ES-I3 (cell line): ENCODE data around the gene PHLPP1.

Source experiments
- H3K36me3 ChIP-seq: 2 replicates; pipeline ENCODE4 v1.6.1; 2013; ENCODE audit warnings: mild to moderate bottlenecking, low read length, control low read depth, moderate library complexity; ENCODE audit not compliant: insufficient read depth
- H3K4me1 ChIP-seq: 2 replicates; pipeline ENCODE4 v1.6.1; 2013; ENCODE audit warnings: mild to moderate bottlenecking, control low read depth, low read length; ENCODE audit not compliant: insufficient read depth
- H3K9ac ChIP-seq: 2 replicates; pipeline ENCODE4 v1.6.1; 2013; ENCODE audit warnings: low read depth, mild to moderate bottlenecking, low read length, moderate library complexity
- H3K9me3 ChIP-seq: 2 replicates; pipeline ENCODE4 v1.6.1; 2013; ENCODE audit warnings: mild to moderate bottlenecking, low read length, moderate library complexity; ENCODE audit not compliant: control insufficient read depth, insufficient read depth

PHLPP1 gene

DNA sequence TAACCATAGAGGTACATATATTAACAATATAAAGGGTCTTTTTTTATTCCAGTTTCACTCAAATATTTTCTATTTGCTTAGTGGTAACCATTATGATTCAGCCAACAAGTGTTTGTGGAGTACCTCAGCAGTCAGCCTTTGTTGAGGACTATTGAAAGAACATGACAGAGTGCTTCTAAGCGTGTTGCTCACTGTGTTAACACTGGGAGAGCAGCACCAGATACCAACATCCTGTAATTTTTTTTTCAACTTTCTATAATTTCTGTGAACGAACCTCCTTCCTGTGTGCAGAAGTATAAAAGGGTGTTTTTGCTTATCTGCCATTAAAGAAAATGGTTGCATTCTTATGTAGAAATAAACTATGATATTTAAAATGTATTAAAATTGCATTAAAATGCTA lies 239.0 kb downstream of the PHLPP1 start:
- Histone ChIP-seq H3K9ac (no peak overlapping the region), H3K4me1 (peaks cover 8% of the 10 kb centered on the region; the same call in 1 of the 2 replicates), H3K36me3 (peaks cover 12% of the 10 kb centered on the region)

DNA sequence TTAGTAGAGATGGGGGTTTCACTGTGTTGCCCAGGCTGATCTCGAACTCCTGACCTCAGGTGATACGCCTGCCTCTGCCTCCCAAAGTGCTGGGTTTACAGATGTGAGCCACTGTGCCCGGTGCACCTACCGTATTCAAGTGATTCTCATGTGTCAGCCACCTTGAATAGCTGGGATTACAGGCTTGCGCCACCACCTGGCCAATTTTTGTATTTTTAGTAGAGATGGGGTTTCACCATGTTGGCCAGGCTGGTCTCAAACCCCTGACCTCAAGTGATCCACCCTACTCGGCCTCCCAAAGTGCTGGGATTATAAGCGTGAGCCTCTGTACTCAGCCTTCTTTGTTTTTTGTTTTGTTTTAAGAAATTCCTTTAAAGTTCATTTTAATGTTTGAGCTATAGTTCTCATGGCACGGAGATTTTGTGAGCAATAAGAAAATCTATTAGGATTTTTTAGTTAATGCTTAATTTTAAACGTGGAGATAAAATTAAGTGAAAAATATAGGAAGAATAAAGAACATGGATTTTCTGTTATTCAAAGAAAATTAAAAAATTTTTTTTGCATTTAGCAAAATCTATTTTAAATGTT lies 242.6 kb downstream of the PHLPP1 start:
- Histone ChIP-seq H3K36me3 (peaks cover 12% of the 10 kb centered on the region), H3K4me1 (peaks cover 10% of the 10 kb centered on the region; the same call in 1 of the 2 replicates)

More for the DNA sequence above, 239.0 kb downstream of the PHLPP1 start:
- no peaks in the 10 kb centered on the region for H3K9me3 ChIP-seq

DNA sequence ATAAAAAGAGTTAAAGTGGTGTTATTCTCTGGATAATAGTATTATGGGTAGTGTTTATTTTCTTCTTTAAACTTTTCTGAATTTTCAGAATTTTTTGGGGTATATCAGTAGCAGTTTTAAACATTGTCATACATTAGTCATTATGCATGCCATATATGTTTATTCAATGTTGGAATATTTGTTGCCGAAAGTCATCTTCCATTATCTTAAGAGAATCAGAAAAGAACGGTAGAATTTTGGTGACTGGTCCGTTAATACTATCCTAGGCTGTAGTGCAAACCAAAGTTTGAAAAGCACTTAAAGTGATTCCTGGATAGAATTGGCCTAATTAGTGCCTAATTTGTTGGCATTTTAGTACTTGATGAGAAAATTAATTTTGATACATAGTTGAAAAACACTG lies 244.1 kb downstream of the PHLPP1 start:
- Histone ChIP-seq H3K4me1 (0 out of 2 replicates have a peak, but pooled peaks cover 5% of the 10 kb centered on the region), H3K36me3 (peaks cover 16% of the 10 kb centered on the region), H3K9ac (no peak overlapping the region)

More for the DNA sequence above, 242.6 kb downstream of the PHLPP1 start:
- no peaks in the 10 kb centered on the region for H3K9me3 ChIP-seq
- H3K9ac ChIP-seq, result no peak overlapping the region

DNA sequence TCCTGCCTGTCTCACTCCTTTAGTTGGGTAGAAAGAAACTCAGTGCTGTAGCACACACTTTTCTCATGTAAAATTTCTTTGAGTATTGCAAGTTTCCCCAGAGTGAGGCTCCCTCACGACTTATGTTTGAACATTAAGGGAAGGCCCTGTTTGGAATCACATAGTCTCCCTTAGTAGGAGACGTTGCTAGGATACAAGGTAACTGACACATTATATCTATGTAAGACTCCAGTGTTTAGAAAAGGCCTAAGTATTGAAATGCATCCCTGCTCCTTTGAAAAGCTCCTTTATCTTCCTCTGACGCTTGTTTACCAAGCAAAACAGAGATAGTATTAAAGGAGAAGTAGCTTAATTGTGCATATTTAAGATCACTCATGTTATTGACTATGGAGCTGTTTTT lies 248.2 kb downstream of the PHLPP1 start:
- Histone ChIP-seq H3K4me1 (0 out of 2 replicates have a peak, but pooled peaks cover 5% of the 10 kb centered on the region), H3K9ac (no peak overlapping the region), H3K36me3 (peaks cover 9% of the 10 kb centered on the region), H3K9me3 (no peaks in the 10 kb centered on the region)

More for the DNA sequence above, 244.1 kb downstream of the PHLPP1 start:
- H3K9me3 ChIP-seq, result no peaks in the 10 kb centered on the region

DNA sequence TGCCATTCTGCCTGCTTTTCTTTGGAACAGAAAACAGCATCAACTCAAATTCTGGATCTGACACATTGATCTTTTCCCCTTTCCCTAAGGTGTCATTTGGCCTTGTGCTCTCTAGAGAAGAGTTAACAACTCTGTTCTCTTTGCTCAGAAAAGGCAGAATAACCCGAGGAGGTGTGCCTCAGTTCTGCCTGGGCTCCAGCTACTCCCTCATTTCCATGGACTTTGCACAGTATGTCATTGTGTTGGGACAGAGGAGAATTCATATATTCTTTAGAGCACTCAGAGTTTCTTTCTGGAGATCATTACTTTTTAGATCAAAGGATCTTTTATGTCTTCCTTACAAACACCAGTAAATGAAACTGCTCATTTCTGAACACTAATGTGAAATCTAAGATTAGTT lies 249.1 kb downstream of the PHLPP1 start:
- Histone ChIP-seq H3K9ac (no peak overlapping the region), H3K4me1 (0 out of 2 replicates have a peak, but pooled peaks cover 5% of the 10 kb centered on the region), H3K36me3 (peaks cover 6% of the 10 kb centered on the region), H3K9me3 (no peaks in the 10 kb centered on the region)

DNA sequence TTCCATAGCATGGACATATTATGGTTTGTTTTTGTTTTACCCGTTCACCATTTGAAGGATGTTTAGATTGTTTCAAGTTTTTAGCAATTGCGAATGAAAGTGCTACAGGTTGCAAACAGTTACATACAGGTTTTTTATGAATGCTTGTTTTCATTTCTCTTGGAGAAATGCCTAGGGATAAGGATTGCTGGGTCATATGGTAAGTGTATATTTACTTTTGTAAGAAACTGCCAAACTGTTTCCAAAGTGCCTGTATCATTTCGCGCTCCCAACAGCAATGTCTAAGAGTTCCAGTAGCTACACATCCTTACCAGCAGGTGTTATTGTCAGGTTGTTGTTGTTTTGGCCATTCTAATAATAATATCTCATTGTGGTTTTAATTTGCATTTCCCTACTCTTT lies 251.7 kb downstream of the PHLPP1 start:
- peaks cover 6% of the 10 kb centered on the region for H3K36me3 ChIP-seq
- H3K9ac ChIP-seq, result no peak overlapping the region
- H3K9me3 ChIP-seq, result no peaks in the 10 kb centered on the region
- peaks cover 6% of the 10 kb centered on the region; the same call in 1 of the 2 replicates for H3K4me1 ChIP-seq

DNA sequence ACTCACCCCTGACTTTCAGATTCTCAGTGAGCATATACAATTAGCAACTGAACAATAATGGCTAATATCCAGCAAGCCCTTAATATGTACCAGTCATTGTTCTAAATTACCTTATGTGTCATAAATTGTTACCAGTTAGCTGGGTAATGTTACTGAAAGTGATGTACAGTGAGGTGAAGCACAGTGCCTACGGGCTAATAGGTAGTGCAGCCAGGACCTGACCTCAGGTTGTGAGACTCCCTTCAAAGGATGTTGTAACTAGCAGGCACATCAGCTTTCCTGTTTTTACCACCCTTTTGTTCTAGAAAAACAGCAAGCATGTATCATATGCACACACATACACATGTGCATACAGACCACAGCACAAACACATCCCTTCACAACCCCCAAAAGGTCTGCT lies 258.3 kb downstream of the PHLPP1 start:
- H3K4me1 ChIP-seq, result peaks cover 6% of the 10 kb centered on the region
- no peak overlapping the region for H3K9ac ChIP-seq
- H3K36me3 ChIP-seq, result peaks cover 14% of the 10 kb centered on the region
- no peaks in the 10 kb centered on the region for H3K9me3 ChIP-seq

DNA sequence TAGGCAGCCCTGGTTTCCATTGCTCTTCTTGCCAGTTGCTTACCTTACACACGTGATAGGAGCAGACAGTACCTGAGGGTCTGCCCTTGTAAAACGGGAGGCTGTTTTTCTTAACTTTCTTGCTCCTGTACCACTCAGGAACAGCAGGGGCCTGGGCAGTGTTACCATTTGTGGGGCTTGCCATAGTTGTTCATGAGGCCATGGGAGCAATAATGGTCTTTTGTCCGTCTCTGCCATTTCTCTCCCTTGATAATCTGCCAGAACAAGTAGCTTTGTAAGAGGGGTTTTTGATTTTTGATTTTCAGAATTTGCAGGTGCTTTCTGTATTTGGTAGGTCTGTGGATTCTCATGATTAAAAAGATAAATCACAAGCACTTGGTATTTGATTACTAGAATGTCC lies 259.0 kb downstream of the PHLPP1 start:
- H3K36me3 ChIP-seq, result peaks cover 18% of the 10 kb centered on the region
- no peak overlapping the region for H3K9ac ChIP-seq
- H3K9me3 ChIP-seq, result no peaks in the 10 kb centered on the region
- peaks cover 6% of the 10 kb centered on the region for H3K4me1 ChIP-seq

DNA sequence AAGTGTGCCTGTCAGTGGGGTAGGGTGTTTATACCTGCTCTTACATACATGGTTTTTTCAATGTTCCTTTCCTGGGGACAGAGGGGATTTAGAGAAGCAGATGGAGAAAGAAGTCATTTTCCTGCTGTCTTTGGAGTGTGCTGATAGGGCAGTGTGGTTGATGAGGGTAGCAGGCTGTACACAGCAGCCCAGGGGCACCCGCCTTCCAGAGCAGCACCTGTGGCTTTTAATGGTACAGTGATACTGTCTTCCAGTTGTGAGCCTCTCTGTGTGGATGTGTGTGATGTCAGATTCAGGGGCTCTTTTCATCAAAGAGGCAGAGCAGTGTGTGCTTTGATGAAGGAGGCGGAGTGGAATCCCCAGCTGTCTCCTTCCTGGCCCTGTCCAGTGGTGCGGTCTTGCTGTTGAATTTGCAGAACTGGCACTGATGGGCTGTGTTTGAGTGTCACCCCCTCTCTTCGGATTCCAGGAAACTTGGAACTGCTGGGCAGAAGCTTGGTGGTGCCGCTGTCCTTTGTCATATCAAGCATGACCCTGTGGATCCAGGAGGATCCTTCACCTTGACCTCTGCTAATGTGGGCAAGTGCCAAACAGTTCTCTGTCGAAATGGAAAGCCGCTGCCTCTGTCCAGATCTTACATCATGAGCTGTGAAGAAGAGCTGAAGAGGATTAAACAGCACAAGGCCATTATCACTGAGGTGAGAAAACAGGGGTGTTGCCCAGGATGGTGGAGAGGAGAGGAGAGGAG lies 259.8 kb downstream of the PHLPP1 start:
- Histone ChIP-seq H3K9ac (no peak overlapping the region), H3K36me3 (peaks cover 18% of the 10 kb centered on the region), H3K4me1 (peaks cover 6% of the 10 kb centered on the region)

DNA sequence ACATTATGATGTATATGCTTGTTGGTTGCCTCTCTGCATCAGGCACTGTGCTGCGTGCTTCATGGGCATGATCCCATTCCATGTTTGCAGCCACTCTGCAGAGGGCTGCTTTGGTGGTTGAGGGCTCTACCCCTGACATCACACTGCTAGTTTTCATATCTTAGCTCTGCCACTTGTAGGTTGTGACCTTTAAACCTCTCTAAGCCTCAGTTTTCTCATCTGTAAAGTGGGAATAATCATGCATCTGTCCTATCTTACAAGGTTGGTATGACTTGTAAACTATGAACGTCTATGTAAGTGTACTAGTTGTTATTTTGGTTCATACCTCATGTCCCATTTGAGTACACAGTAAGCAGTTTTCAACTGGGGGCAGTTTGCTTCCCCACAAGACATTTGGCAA lies 260.4 kb downstream of the PHLPP1 start:
- H3K9ac ChIP-seq, result no peak overlapping the region

More for the DNA sequence above, 259.8 kb downstream of the PHLPP1 start:
- H3K9me3 ChIP-seq, result no peaks in the 10 kb centered on the region

DNA sequence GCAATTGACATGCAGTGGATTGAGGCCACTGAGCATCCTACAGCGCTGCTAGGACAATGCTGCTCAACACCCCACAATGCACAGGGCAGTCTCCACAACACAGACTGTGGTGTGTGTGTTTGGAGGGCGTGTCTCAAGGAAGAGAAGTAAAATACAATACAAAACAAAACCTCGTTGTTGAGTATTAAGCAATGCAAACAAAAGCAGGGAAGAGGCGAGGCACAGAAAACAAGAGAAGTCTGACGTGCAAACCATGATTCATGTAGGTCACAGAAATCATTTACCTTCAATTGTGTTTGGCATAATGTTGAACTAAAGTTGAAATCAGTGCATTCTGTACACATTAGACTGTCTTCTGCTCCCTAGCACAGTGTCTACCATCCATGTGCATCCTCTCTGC lies 260.9 kb downstream of the PHLPP1 start:
- H3K36me3 ChIP-seq, result peaks cover 18% of the 10 kb centered on the region

More for the DNA sequence above, 260.4 kb downstream of the PHLPP1 start:
- no peaks in the 10 kb centered on the region for H3K9me3 ChIP-seq
- peaks cover 6% of the 10 kb centered on the region for H3K4me1 ChIP-seq
- H3K36me3 ChIP-seq, result peaks cover 18% of the 10 kb centered on the region

DNA sequence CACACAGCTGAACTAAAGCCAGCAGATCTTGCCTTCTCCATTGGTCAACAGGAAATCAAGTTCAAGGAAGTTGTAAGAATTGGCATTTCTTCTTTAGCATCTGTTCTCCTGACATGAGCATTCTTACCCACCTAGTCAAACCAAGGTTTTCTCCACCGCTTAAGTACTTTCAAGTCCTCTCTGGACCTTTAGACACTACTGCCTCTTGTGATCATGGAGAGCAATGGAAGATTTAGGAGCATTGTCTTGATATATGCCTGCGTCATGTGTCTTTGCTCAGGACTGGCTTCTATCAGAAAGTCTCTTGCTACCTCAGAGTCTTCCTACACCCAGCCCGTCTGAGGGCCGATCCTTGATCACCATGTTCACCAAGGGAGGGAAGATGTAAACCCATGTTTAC lies 262.2 kb downstream of the PHLPP1 start:
- H3K4me1 ChIP-seq, result peaks cover 2% of the 10 kb centered on the region
- peaks cover 14% of the 10 kb centered on the region for H3K36me3 ChIP-seq
- no peak overlapping the region for H3K9ac ChIP-seq
- H3K9me3 ChIP-seq, result no peaks in the 10 kb centered on the region

More for the DNA sequence above, 260.9 kb downstream of the PHLPP1 start:
- no peak overlapping the region for H3K9ac ChIP-seq
- peaks cover 6% of the 10 kb centered on the region for H3K4me1 ChIP-seq
- no peaks in the 10 kb centered on the region for H3K9me3 ChIP-seq

DNA sequence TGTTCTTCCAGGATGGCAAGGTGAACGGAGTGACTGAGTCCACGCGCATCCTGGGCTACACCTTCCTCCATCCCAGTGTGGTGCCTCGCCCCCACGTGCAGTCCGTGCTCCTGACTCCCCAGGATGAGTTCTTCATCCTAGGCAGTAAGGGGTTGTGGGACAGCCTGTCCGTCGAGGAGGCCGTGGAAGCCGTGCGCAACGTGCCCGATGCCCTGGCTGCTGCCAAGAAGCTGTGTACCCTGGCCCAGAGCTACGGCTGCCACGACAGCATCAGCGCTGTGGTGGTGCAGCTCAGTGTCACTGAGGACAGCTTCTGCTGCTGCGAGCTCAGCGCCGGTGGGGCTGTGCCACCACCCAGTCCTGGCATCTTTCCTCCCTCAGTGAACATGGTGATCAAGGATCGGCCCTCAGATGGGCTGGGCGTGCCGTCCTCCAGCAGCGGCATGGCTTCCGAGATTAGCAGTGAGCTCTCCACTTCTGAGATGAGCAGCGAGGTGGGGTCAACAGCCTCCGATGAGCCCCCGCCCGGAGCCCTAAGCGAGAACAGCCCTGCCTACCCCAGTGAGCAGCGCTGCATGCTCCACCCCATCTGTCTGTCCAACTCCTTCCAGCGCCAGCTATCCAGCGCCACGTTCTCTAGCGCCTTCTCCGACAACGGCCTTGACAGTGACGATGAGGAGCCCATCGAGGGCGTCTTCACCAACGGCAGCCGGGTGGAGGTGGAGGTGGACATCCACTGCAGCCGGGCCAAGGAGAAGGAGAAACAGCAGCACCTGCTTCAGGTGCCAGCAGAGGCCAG lies 263.1 kb downstream of the PHLPP1 start:
- Histone ChIP-seq H3K9me3 (no peaks in the 10 kb centered on the region), H3K36me3 (peaks cover 12% of the 10 kb centered on the region), H3K4me1 (no peaks in the 10 kb centered on the region), H3K9ac (no peak overlapping the region)

DNA sequence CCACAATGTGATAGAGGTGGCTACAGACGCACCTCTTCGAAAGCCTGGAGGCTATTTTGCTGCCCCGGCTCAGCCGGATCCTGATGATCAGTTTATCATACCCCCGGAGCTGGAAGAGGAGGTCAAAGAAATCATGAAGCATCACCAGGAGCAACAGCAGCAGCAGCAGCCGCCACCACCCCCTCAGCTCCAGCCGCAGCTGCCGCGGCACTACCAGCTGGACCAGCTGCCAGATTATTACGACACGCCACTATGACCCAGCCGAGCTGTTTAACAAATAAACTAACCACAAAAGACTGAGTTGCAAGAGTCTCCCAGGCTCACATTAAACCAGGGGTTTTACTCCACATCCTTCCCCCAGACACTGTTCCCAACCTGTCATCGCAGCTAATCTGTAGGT lies 263.8 kb downstream of the PHLPP1 start:
- no peak overlapping the region for H3K9ac ChIP-seq
- H3K36me3 ChIP-seq, result peaks cover 12% of the 10 kb centered on the region
- H3K9me3 ChIP-seq, result no peaks in the 10 kb centered on the region
- no peaks in the 10 kb centered on the region for H3K4me1 ChIP-seq
